Effector memory CD4-positive, alpha-beta T cell (primary cell): ENCODE results near the gene NFATC3.

Experiments used
- DNase-seq, 3 donors: peaks; one replicate each; pipeline ENCODE4 v3.0.0-alpha.2; 2020
- H3K27ac ChIP-seq: 2 replicates; pipeline ENCODE4 v1.7.0; 2013; ENCODE audit warnings: mild to moderate bottlenecking, low read length, moderate library complexity; ENCODE audit not compliant: insufficient read depth, poor library complexity, severe bottlenecking
- H3K27me3 ChIP-seq: replicated peaks from 2 replicates; pipeline ENCODE4 v1.7.0; 2013; ENCODE audit warnings: mild to moderate bottlenecking, low read length; ENCODE audit not compliant: insufficient read depth, control insufficient read depth, poor library complexity, severe bottlenecking
- H3K36me3 ChIP-seq: 2 replicates; pipeline ENCODE4 v1.7.0; 2013; ENCODE audit warnings: mild to moderate bottlenecking, low read length, moderate library complexity; ENCODE audit not compliant: control insufficient read depth, insufficient read depth
- H3K4me1 ChIP-seq: 2 replicates; pipeline ENCODE4 v1.7.0; 2013; ENCODE audit warnings: low read length, mild to moderate bottlenecking; ENCODE audit not compliant: control insufficient read depth, insufficient read depth, poor library complexity, severe bottlenecking
- H3K4me3 ChIP-seq: 2 replicates; pipeline ENCODE4 v1.7.0; 2013; ENCODE audit warnings: low read length, low read depth, mild to moderate bottlenecking; ENCODE audit not compliant: insufficient read depth, poor library complexity, severe bottlenecking
- H3K9me3 ChIP-seq: 2 replicates; pipeline ENCODE4 v1.7.0; 2013; ENCODE audit warnings: mild to moderate bottlenecking, low read length, moderate library complexity; ENCODE audit not compliant: control insufficient read depth

NFATC3 gene

DNA sequence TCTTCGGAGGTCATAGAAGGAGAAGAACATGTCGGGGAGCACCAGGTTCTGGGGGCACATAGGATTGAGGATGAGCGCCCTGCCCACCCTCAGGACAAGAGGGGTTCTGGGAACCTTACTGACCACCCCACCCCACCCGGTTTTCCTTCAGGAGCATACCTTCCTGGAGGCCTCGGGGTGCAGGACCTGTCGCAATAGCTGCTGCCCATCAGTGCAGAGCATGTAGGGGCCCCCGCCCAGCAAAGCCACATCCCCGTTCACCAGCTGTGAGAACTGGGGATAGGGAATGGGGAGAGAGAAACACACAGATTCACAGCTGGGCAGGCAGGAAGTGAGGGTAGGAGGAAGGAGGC lies 148.6 kb downstream of the NFATC3 start:
- H3K27me3 ChIP-seq, result no peaks in the 10 kb centered on the region
- DNase-seq, result no peak
- peaks cover 12% of the 10 kb centered on the region for H3K36me3 ChIP-seq
- H3K4me3 ChIP-seq, result no peak overlapping the region
- peak overlapping the region; percentile 3 for H3K27ac ChIP-seq
- no peaks in the 10 kb centered on the region for H3K9me3 ChIP-seq
- peaks cover 18% of the 10 kb centered on the region for H3K4me1 ChIP-seq

DNA sequence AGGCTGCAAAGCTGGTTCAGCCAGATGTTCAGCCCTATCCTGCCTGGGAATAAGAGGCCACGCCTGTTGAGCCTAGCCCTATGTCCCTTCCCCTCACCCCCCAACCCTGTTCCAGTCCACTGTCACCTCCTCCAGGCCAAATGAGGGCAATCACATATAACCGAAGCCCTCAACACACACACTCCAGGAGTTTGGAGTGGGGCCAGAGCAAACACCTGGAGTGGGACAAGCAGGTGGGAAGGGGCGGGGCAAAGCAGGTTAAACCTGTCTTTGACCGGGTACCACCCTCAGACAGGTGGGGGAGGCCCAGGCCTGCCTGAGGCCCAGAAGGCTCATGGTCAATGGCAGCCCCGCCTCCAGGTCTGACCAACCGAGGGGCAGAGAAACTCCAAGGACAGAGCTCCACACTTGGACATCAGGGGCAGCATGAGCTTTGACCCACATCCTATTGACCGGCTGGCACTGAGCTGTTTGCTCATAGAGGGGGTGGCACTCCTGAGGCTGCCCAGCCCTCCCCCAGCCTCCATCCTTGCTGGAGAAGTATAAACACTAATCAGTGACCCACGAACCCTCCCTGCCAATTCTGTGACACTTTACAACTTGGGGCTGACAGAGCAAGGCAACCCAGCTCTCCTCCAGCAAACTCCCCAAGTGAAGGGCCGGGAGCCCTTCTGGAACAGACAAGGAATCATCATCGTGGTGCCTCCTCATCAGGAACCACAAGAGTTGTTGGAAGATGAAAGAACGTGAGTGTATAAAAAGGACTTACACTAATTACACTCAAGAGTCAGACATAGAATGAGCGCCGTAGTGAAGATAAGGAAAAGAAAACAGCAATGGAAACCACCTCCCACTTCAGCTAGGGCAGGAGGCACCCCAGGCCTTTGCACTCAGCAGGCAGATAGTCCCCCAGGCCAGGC lies 149.3 kb downstream of the NFATC3 start:
- DNase-seq, result no peak
- Histone ChIP-seq H3K36me3 (peaks cover 12% of the 10 kb centered on the region), H3K27ac (peak overlapping the region; percentile 3), H3K27me3 (no peaks in the 10 kb centered on the region), H3K4me3 (no peak overlapping the region), H3K9me3 (no peaks in the 10 kb centered on the region), H3K4me1 (peaks cover 13% of the 10 kb centered on the region)

DNA sequence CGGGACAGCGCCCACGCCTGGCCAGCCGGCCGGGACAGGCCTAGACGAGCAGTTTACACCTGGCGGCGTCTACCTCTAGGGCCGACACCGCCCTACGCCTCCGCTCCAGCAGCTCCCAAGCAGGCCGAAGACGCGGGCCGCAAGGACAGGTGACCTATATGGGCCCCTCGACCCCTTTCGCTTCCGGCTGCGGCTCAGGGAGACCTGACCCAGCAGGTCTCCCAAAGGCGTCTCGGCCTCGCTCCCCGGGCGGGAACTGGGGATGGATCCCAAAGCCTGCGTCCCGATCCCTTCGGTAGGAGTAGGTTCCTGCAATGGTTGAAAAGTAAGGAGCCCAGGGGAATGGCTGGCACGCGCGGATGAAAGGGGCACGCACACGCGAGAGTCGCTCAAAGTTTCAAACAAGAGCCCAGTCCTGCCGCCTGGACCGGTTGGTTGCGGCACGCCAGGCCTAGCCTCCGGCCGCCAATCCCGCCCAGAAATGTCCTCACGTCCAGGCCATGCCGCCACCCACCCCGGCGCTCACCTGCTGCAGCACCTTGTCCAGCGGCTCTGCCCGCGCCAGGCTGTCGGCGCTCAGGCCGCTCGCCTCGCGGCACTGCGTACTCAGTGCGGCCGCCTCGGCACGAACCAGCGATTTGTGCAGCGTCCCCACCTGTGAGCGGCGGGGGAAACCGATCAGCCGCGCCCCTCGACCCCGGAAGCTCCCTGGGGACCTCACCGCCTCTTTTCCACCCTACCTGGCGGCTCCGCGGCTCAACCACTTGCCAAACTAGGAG lies 150.1 kb downstream of the NFATC3 start:
- no peak overlapping the region for H3K27ac ChIP-seq

DNA sequence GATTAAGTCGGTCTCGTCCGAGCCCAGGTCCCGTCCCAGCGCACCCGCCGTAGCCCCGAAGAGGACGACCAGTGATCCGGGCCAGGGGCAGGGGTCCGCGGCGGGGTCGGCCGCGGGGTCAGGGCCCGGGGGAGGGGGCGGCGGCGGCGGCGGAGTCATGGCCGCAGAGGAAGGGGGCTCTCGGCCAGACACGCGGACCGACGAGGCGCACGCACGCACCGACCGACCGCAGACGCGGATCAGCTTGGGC lies 150.6 kb downstream of the NFATC3 start, which contains the start of gene ESRP2:
Gene ESRP2, minus strand, starts transcription at position 241 of the 250 bp plus-strand sequence. Its CDS starts 82 bp downstream, at position 159.
- peak within 1 kb of the TSS; percentile 43 for H3K27ac ChIP-seq
- H3K27me3 ChIP-seq, result no peaks in the 10 kb centered on the region
- peaks cover 18% of the 10 kb centered on the region for H3K4me1 ChIP-seq
- peak within 1 kb of the TSS; percentile 66 for H3K4me3 ChIP-seq
- H3K36me3 ChIP-seq, result peaks cover under 1% of the 10 kb centered on the region
- no peaks in the 10 kb centered on the region for H3K9me3 ChIP-seq
- DNase-seq, result no peak

More for the DNA sequence above, 150.1 kb downstream of the NFATC3 start:
- Histone ChIP-seq H3K4me3 (peak overlapping the region; percentile 66), H3K4me1 (peaks cover 18% of the 10 kb centered on the region), H3K36me3 (peaks cover 5% of the 10 kb centered on the region), H3K9me3 (no peaks in the 10 kb centered on the region), H3K27me3 (no peaks in the 10 kb centered on the region)
- no peak for DNase-seq

DNA sequence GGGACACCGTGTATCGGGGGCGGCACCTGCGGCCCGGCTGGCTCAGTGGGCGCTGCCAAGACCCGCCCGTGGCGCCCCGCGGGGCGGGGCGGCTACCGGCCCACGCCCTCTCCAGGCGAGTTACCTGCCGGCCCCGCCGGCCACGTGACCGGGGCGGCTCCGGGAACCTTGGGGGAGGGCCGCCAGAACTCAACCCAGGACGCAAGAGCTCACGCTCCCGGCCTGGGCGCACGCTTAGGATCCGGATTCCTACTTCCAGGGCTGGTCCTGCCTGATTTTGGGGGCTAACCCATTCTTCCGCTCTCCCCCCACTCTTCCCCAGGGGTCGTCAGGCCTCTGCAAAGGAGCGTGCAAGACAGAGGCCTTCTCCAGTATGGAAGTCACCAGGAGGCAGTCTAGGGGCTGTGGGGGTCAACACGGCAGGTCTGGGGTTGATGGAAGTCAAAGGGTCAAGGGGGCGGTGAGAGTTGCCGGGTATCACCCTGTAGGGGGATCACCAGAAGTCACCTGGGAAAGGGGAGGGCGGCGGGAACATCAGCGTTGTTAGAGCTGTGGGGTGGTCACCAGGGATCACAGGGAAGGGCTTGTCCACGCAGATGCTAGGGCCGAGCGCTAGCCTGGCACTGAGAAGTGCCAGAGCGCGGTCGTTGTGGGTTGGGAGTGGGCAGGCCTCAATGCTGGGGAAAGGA lies 151.1 kb downstream of the NFATC3 start:
- peak; percentile 28 to 62 (median 48) for DNase-seq
- H3K4me3 ChIP-seq, result peak overlapping the region; percentile 66
- no peaks in the 10 kb centered on the region for H3K27me3 ChIP-seq
- H3K36me3 ChIP-seq, result no peaks in the 10 kb centered on the region
- H3K4me1 ChIP-seq, result peaks cover 18% of the 10 kb centered on the region
- no peaks in the 10 kb centered on the region for H3K9me3 ChIP-seq
- H3K27ac ChIP-seq, result peak overlapping the region; percentile 43

DNA sequence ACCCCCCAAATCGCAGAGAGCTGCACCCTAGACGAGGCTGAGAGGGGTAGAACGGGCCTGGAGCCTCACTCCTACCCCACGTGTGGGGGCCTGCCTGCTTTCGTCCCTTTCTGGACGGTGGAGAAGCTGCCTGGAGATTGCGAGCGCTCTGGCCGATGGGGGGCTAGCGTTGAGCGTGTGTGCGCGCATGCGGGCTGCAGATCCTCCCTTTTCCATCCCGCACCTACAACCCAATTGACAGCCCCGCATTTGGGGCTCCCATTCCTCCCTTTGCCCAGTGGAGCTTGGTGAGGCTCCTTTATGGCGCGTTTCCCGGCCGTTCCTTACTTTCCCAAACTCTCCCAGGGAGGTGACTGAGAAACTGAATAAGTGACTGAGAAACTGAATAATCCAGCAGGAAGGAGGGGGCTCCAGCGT lies 151.7 kb downstream of the NFATC3 start:
- Histone ChIP-seq H3K27ac (peak overlapping the region; percentile 43), H3K9me3 (no peaks in the 10 kb centered on the region), H3K4me1 (peaks cover 18% of the 10 kb centered on the region), H3K36me3 (no peaks in the 10 kb centered on the region), H3K27me3 (no peaks in the 10 kb centered on the region), H3K4me3 (peak overlapping the region; percentile 66)
- DNase-seq, result no peak

DNA sequence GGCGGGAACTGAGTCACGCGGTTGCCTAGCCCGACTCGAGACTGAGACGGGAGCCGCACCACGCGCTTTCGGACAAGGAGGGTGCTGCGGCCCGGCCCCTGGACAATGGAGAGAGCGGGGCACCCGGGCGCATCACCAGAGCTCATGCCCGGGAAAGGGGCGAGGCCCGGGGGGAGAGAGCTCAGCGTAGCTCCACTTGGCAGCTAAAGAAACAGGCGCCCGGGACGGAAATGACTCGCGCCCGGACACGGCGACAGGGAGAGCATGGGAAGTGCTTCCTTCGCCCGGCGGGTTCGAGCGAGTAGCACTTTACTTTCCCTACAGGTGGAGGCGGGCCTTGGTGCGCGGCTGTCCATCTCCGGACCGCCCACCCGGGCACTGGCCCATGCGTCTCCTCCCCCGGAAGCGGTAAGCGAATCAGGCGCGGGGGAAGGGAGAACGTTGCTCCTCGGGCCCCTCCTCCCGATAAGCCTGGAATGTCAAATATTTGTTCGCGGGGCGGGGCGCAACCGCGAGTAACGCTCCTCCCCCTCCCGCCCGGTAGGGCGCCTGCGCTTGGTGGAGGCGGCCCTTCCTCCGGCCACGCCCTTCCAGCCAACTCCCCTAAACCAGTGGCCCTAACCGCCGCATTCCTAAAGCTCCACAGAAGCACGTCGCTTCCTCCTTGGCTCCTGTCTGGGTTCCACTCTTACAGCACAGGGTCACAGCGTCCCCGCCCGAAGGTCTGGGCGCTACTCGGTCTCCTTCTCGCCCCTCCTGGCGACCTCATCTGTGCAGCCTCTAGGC lies 152.3 kb downstream of the NFATC3 start:
- no peaks in the 10 kb centered on the region for H3K27me3 ChIP-seq
- H3K9me3 ChIP-seq, result no peaks in the 10 kb centered on the region
- H3K4me1 ChIP-seq, result peaks cover 18% of the 10 kb centered on the region
- H3K36me3 ChIP-seq, result no peaks in the 10 kb centered on the region
- H3K27ac ChIP-seq, result peak overlapping the region; percentile 43
- peak overlapping the region; percentile 66 for H3K4me3 ChIP-seq
- DNase-seq, result peak; percentile 80 to 87 (median 84)

DNA sequence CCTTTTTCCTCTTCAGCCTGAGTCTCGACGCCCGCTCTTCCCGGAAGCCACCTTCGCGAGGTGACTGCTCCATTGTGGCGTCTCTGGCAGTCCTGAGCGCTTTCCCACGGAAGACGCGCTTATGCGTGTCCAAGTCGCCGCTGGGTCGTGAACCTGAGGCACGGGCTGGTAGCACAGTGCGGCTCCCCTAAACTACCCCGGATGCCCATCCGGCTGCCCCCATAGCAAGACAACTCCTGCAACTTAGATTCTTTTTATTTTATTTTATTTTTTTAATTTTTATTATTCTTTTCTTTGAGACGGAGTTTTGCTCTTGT lies 152.8 kb downstream of the NFATC3 start:
- peak overlapping the region; percentile 43 for H3K27ac ChIP-seq

GRCh38 chr16:68242085-68242484 lies 156.9 kb downstream of the NFATC3 start:
- no peak overlapping the region for H3K27ac ChIP-seq
- no peak overlapping the region for H3K4me3 ChIP-seq
- H3K27me3 ChIP-seq, result no peaks in the 10 kb centered on the region
- no peaks in the 10 kb centered on the region for H3K36me3 ChIP-seq
- DNase-seq, result no peak
- H3K4me1 ChIP-seq, result peaks cover 27% of the 10 kb centered on the region
- no peaks in the 10 kb centered on the region for H3K9me3 ChIP-seq

More for the DNA sequence above, 152.8 kb downstream of the NFATC3 start:
- Histone ChIP-seq H3K4me3 (peak overlapping the region; percentile 66), H3K27me3 (no peaks in the 10 kb centered on the region), H3K36me3 (no peaks in the 10 kb centered on the region), H3K9me3 (no peaks in the 10 kb centered on the region), H3K4me1 (peaks cover 18% of the 10 kb centered on the region)
- no peak for DNase-seq
